Activated CD4-positive, alpha-beta T cell treated with anti-CD3 and anti-CD28 coated beads, Interleukin-2, Interleukin-4, amounts not matched to agents 100 ng/mL and 50 ng/mL, durations not matched to agents 16 hours and 8 hours (primary cell): Measurements from ENCODE around the gene TFAP2E.
A peak's percentile ranks its signal among the peaks of the same experiment; 100 is the strongest.

ENCODE experiments used
- DNase-seq: peaks from one replicate; pipeline ENCODE4 v3.0.0-alpha.2; 2020; ENCODE audit warnings: low spot score

TFAP2E gene

GRCh38 chr1:35557118-35557610 lies 15.9 kb upstream of the TFAP2E start, which contains the start of gene KIAA0319L:
TSS of gene KIAA0319L (minus strand) at chr1:35557403. CDS start at chr1:35554491, 2,912 bp downstream.
- DNase-seq: peak; percentile 81

- DNase-seq: peak; percentile 98
Measured at GRCh38 chr1:35557611-35558373, 15.3 kb upstream of the TFAP2E start, which contains the start of gene NCDN. TSS of gene NCDN (plus strand) at chr1:35557799. CDS start at chr1:35558191, 392 bp downstream.

- no peak for DNase-seq
Measured at GRCh38 chr1:35558374-35559316, 14.5 kb upstream of the TFAP2E start.

GRCh38 chr1:35559317-35559944 lies 13.7 kb upstream of the TFAP2E start:
- no peak for DNase-seq

- no peak for DNase-seq
Measured at GRCh38 chr1:35560256-35561225, 12.6 kb upstream of the TFAP2E start.

- no peak for DNase-seq
Measured at GRCh38 chr1:35561297-35561971, 11.7 kb upstream of the TFAP2E start.

GRCh38 chr1:35561972-35562680 lies 11.0 kb upstream of the TFAP2E start:
- no peak for DNase-seq

- DNase-seq: no peak
Measured at GRCh38 chr1:35563166-35563565, 9.9 kb upstream of the TFAP2E start.

GRCh38 chr1:35564037-35564883 lies 8.9 kb upstream of the TFAP2E start:
- DNase-seq: peak; percentile 84

- DNase-seq: no peak
Measured at GRCh38 chr1:35564884-35565741, 8.0 kb upstream of the TFAP2E start.

GRCh38 chr1:35565742-35566133 lies 7.4 kb upstream of the TFAP2E start:
- no peak for DNase-seq

GRCh38 chr1:35567947-35568558 lies 5.1 kb upstream of the TFAP2E start:
- no peak for DNase-seq

GRCh38 chr1:35568975-35569395 lies 4.1 kb upstream of the TFAP2E start:
- peak; percentile 69 for DNase-seq

GRCh38 chr1:35569936-35570335 lies 3.2 kb upstream of the TFAP2E start:
- DNase-seq: no peak

- DNase-seq: no peak
Measured at GRCh38 chr1:35570589-35571137, 2.5 kb upstream of the TFAP2E start.

GRCh38 chr1:35571263-35571662 lies 1.9 kb upstream of the TFAP2E start:
- DNase-seq: no peak

- no peak for DNase-seq
Measured at GRCh38 chr1:35572296-35572695, 818 bp upstream of the TFAP2E start.
